Measurements from ENCODE around the gene CEP19.
"Not testable (repeated sequence)": the region's sequence is repeated elsewhere in the genome, so short reads cannot be mapped to it uniquely, and the experiment has no call there.

The CEP19 gene

GRCh38 chr3:196726788-196727675 lies 15.0 kb upstream of the CEP19 start:
- TF ChIP-seq CSDC2 (CRISPR knock-in tag; IDR thresholded peaks at IDR 0.05) (no peak), POU6F1 (CRISPR knock-in tag; IDR thresholded peaks at IDR 0.05; ENCODE audit: borderline replicate concordance, low read depth) (no peak), ISL1 (CRISPR knock-in tag; IDR thresholded peaks at IDR 0.05) (no peak), ZFP3 (CRISPR knock-in tag; IDR thresholded peaks at IDR 0.05) (no peak), ESRRG (CRISPR knock-in tag; IDR thresholded peaks at IDR 0.05) (no peak), PPARA (CRISPR knock-in tag; IDR thresholded peaks at IDR 0.05; ENCODE audit: borderline replicate concordance) (no peak), SNAI2 (CRISPR knock-in tag; IDR thresholded peaks at IDR 0.05) (no peak), RARB (CRISPR knock-in tag; IDR thresholded peaks at IDR 0.05) (no peak), OSR1 (CRISPR knock-in tag; IDR thresholded peaks at IDR 0.05) (no peak), TOX (CRISPR knock-in tag; IDR thresholded peaks at IDR 0.05; ENCODE audit: borderline replicate concordance) (no peak), PATZ1 (CRISPR knock-in tag; IDR thresholded peaks at IDR 0.05; ENCODE audit: borderline replicate concordance) (no peak), ZC3H10 (CRISPR knock-in tag; IDR thresholded peaks at IDR 0.05) (no peak), CSRNP3 (CRISPR knock-in tag; IDR thresholded peaks at IDR 0.05) (no peak), BACH2 (CRISPR knock-in tag; IDR thresholded peaks at IDR 0.05; ENCODE audit: borderline replicate concordance) (no peak), ZFP30 (CRISPR knock-in tag; IDR thresholded peaks at IDR 0.05) (no peak), GLIS3 (CRISPR knock-in tag; IDR thresholded peaks at IDR 0.05) (no peak), ARNTL (CRISPR knock-in tag; IDR thresholded peaks at IDR 0.05; ENCODE audit: borderline replicate concordance, low read depth) (no peak), TCF4 (CRISPR knock-in tag; IDR thresholded peaks at IDR 0.05; ENCODE audit: borderline replicate concordance) (no peak)
- TF ChIP-seq, protein P1, sequence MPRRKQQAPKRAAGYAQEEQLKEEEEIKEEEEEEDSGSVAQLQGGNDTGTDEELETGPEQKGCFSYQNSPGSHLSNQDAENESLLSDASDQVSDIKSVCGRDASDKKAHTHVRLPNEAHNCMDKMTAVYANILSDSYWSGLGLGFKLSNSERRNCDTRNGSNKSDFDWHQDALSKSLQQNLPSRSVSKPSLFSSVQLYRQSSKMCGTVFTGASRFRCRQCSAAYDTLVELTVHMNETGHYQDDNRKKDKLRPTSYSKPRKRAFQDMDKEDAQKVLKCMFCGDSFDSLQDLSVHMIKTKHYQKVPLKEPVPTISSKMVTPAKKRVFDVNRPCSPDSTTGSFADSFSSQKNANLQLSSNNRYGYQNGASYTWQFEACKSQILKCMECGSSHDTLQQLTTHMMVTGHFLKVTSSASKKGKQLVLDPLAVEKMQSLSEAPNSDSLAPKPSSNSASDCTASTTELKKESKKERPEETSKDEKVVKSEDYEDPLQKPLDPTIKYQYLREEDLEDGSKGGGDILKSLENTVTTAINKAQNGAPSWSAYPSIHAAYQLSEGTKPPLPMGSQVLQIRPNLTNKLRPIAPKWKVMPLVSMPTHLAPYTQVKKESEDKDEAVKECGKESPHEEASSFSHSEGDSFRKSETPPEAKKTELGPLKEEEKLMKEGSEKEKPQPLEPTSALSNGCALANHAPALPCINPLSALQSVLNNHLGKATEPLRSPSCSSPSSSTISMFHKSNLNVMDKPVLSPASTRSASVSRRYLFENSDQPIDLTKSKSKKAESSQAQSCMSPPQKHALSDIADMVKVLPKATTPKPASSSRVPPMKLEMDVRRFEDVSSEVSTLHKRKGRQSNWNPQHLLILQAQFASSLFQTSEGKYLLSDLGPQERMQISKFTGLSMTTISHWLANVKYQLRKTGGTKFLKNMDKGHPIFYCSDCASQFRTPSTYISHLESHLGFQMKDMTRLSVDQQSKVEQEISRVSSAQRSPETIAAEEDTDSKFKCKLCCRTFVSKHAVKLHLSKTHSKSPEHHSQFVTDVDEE (CRISPR knock-in tag; IDR thresholded peaks at IDR 0.05): no peak
- TF ChIP-seq, protein P2, sequence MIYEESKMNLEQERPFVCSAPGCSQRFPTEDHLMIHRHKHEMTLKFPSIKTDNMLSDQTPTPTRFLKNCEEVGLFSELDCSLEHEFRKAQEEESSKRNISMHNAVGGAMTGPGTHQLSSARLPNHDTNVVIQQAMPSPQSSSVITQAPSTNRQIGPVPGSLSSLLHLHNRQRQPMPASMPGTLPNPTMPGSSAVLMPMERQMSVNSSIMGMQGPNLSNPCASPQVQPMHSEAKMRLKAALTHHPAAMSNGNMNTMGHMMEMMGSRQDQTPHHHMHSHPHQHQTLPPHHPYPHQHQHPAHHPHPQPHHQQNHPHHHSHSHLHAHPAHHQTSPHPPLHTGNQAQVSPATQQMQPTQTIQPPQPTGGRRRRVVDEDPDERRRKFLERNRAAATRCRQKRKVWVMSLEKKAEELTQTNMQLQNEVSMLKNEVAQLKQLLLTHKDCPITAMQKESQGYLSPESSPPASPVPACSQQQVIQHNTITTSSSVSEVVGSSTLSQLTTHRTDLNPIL (CRISPR knock-in tag; IDR thresholded peaks at IDR 0.05; ENCODE audit: low read depth): no peak
- ATAC-seq: no peak

DNA sequence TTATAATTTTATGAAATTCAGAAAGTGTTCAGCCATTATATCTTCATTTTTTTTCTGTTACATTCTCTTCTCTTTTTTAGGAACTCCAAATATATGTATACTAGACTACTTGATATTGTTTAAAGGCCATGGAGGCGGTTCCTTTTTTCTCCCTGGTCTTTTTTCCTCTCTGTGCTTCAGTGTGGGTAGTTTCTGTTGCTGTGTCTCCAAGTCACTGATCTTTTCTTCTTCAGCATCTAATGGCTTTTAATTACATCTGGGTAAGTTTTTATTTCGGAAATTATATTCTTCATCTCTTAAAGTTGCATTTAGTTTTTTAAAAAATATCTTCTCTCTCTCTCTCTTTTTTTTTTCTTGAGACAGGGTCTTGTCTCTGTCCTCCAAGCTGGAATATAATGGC lies 9.0 kb upstream of the CEP19 start:
- TF ChIP-seq ZFP30 (CRISPR knock-in tag; IDR thresholded peaks at IDR 0.05): peak; percentile 94
- TF ChIP-seq SNAI2 (CRISPR knock-in tag; IDR thresholded peaks at IDR 0.05): no peak
- ATAC-seq: no peak

GRCh38 chr3:196717162-196717561 lies 5.1 kb upstream of the CEP19 start:
- ATAC-seq: not testable (repeated sequence)
